ENCODE measurements around the gene FOXJ1. TPM values are rescaled to one million over a fixed set of nuclear protein-coding genes. Genes with fewer than 3 reads are reported as not detected.
A peak's percentile ranks its signal among the peaks of the same experiment; 100 is the strongest.

FOXJ1 gene
- total and polyA plus RNA-seq, 2 of the 4 experiments (the other 2 are of a cell fraction), result 0.05 TPM; not detected in 1

- Histone ChIP-seq H3K18ac (ENCODE audit: low read depth, low read length) (no peak overlapping the region), H2AFZ (replicated peaks; ENCODE audit: low read length, poor library complexity) (peak overlapping the region; percentile 38), H4K5ac (ENCODE audit: low read depth, low read length) (no peak overlapping the region), H3K9me3 (ENCODE audit: control insufficient read depth, insufficient read depth, low read length) (no peaks in the 10 kb centered on the region), H3K56ac (ENCODE audit: extremely low read depth, insufficient read depth, low read length) (no peak overlapping the region), H3K4me2 (ENCODE audit: low read depth, low read length) (no peak overlapping the region), H3K36me3 (ENCODE audit: control insufficient read depth, insufficient read depth, low read length) (no peaks in the 10 kb centered on the region), H3K23ac (ENCODE audit: low read depth, low read length) (no peak overlapping the region; the same call in 1 of the 2 replicates), H4K20me1 (ENCODE audit: insufficient read depth, low read length) (no peaks in the 10 kb centered on the region), H3K4me3 (ENCODE audit: insufficient read depth, low read depth, low read length) (no peak overlapping the region), H3K79me1 (ENCODE audit: low read depth in 1 of 2, low read length in 2 of 2) (no peaks in the 10 kb centered on the region), H2BK120ac (ENCODE audit: low read depth, low read length) (no peak overlapping the region), H2AK9ac (replicated peaks; ENCODE audit: low read depth, low read length, poor library complexity) (no peak overlapping the region), H4K91ac (ENCODE audit: insufficient read depth, low read depth, low read length) (no peak overlapping the region), H3K27ac (ENCODE audit: insufficient read depth, low read length) (no peak overlapping the region), H3K4ac (ENCODE audit: low read depth, low read length) (no peak overlapping the region), H2AK5ac (ENCODE audit: low read depth, low read length) (0 out of 2 replicates have a peak overlapping the region, but pooled peaks have one; percentile 23), H3K9me1 (ENCODE audit: insufficient read depth, low read length) (no peaks in the 10 kb centered on the region), H4K8ac (ENCODE audit: low read depth in 2 of 2, low read length in 2 of 2) (no peak overlapping the region), H2BK20ac (ENCODE audit: low read depth, low read length) (no peak overlapping the region; the same call in 1 of the 2 replicates), H2BK15ac (ENCODE audit: low read depth, low read length) (no peak overlapping the region), H3K9ac (ENCODE audit: low read depth, low read length) (no peak overlapping the region), H2BK5ac (ENCODE audit: low read depth, low read length, poor library complexity, severe bottlenecking) (no peak overlapping the region), H3K27me3 (ENCODE audit: control insufficient read depth, insufficient read depth, low read length) (0 out of 2 replicates have a peak, but pooled peaks cover 2% of the 10 kb centered on the region), H3K4me1 (ENCODE audit: control insufficient read depth, insufficient read depth, low read length) (peaks cover 3% of the 10 kb centered on the region; the same call in 1 of the 2 replicates), H3K14ac (replicated peaks; ENCODE audit: low read depth, low read length) (no peak overlapping the region)
- no TSS peak for BruUV-seq (replicated peaks)
- TF ChIP-seq FOS (IDR thresholded peaks at IDR 0.05; ENCODE audit: low read depth, low read length) (no peak), POLR2A (IDR thresholded peaks at IDR 0.05; ENCODE audit: low read depth, low read length) (no peak), ELK1 (IDR thresholded peaks at IDR 0.05; ENCODE audit: borderline replicate concordance, low read depth, low read length) (no peak), USF2 (IDR thresholded peaks at IDR 0.05; ENCODE audit: low read depth, low read length) (no peak), RCOR1 (IDR thresholded peaks at IDR 0.05; ENCODE audit: insufficient replicate concordance, low read length) (no peak), NFE2L2 (IDR thresholded peaks at IDR 0.05; ENCODE audit: low read depth, low read length) (no peak), SMC3 (IDR thresholded peaks at IDR 0.05; ENCODE audit: low read depth, low read length) (no peak), MAZ (IDR thresholded peaks at IDR 0.05; ENCODE audit: borderline replicate concordance, low read depth, low read length) (no peak), RAD21 (IDR thresholded peaks at IDR 0.05; ENCODE audit: low read length) (no peak), MXI1 (IDR thresholded peaks at IDR 0.05; ENCODE audit: borderline replicate concordance, low read depth, low read length) (no peak), MAFK (IDR thresholded peaks at IDR 0.05; ENCODE audit: low read depth, low read length) (no peak), CHD1 (IDR thresholded peaks at IDR 0.05; ENCODE audit: low read depth, low read length) (no peak), CTCF (conservative IDR thresholded peaks at IDR 0.05; ENCODE audit: low read depth, low read length) (no peak), RFX5 (IDR thresholded peaks at IDR 0.05; ENCODE audit: low read depth, low read length) (no peak), BHLHE40 (IDR thresholded peaks at IDR 0.05; ENCODE audit: low read depth, low read length) (no peak), CEBPB (IDR thresholded peaks at IDR 0.05; ENCODE audit: low read depth, low read length) (no peak)
- WGBS, 2 experiments (ENCODE audit: extremely low coverage in 2 of 2, insufficient read length in 1 of 2), result no CpG with 5 or more reads among the region's 4 CpGs
- POLR2A ChIA-PET (ENCODE audit: unreplicated experiment), result no interaction called here
- ATAC-seq (ENCODE audit: low read depth), result no peak
- intact Hi-C loops (cut with micrococcal nuclease) (no loop called here), dilution Hi-C loops (cut with HindIII; ENCODE audit: low sequenced_read_pairs, unreplicated experiment) (no loop called here), in situ Hi-C loops (cut with MboI; ENCODE audit: low sequenced_read_pairs) (no loop called here)
- DNase-seq, result no peak
- CTCF ChIA-PET, result interaction anchor here (0.8 kb wide), 1 partner anchor 12 kb away, joined by 5 read pairs; no protein-coding TSS in a partner anchor
Observed at GRCh38 chr17:76189741-76190140, 48.7 kb upstream of the FOXJ1 start.

Measured in IMR-90 (cell line).